Cardiac muscle cell (in vitro differentiated cells and primary cell): ENCODE measurements around the gene RIBC2. TPM values are rescaled to one million over a fixed set of nuclear protein-coding genes. Genes with fewer than 3 reads are reported as not detected.

ENCODE experiments used
- DNase-seq, 2 donors: peaks; one replicate each; pipeline versions ENCODE4 v3.0.0 to v3.0.0-alpha.2; 2010 to 2017; ENCODE audit warnings: low read depth in 1 of 2, low spot score in 1 of 2
- H3K27ac ChIP-seq: fragments of 200-600 bp; sonication (generic); 2 replicates; pipeline ENCODE4 v1.5.1; 2016
- H3K27me3 ChIP-seq: fragments of 200-600 bp; sonication (generic); 2 replicates; pipeline ENCODE4 v1.6.0; 2016; ENCODE audit warnings: control low read depth
- H3K36me3 ChIP-seq: fragments of 200-600 bp; sonication (generic); 2 replicates; pipeline ENCODE4 v1.5.1; 2016; ENCODE audit warnings: control low read depth
- H3K4me1 ChIP-seq: fragments of 200-600 bp; sonication (generic); 2 replicates; pipeline ENCODE4 v1.8.1; 2017; ENCODE audit warnings: low read depth, mild to moderate bottlenecking, mixed run types
- H3K4me3 ChIP-seq: fragments of 200-600 bp; sonication (generic); 2 replicates; pipeline ENCODE4 v1.5.1; 2016; ENCODE audit warnings: mild to moderate bottlenecking
- H3K9me3 ChIP-seq: fragments of 200-600 bp; sonication (generic); 2 replicates; pipeline ENCODE4 v1.5.1; 2017; ENCODE audit warnings: low read depth, mild to moderate bottlenecking, control low read depth
- CTCF ChIP-seq: IDR thresholded peaks from 2 replicates; pipeline ENCODE4 v1.5.1; 2012; ENCODE audit warnings: low read depth, mild to moderate bottlenecking, low read length
- polyA plus RNA-seq: library from polyadenylated mRNA; unstranded; fragments of >200 nt; fragmentation: Nextera tagmentation; extraction: Ambion mirVana; gene quantifications from 2 replicates; pipeline ENCODE4 v1.2.1, GENCODE V29; 2016
- total RNA-seq: library from RNA; depleted of rRNA; stranded (reverse); fragments of >200 nt; gene quantifications from 2 replicates; pipeline ENCODE4 v1.2.3, GENCODE V29; 2016

RIBC2 gene
- total and polyA plus RNA-seq, 2 experiments from 2014 or later = 0.35 to 0.60 TPM

- DNase-seq = no peak
- no peaks in the 10 kb centered on the region for H3K9me3 ChIP-seq
- H3K4me1 ChIP-seq = peaks cover 3% of the 10 kb centered on the region
- no peak overlapping the region for H3K27ac ChIP-seq
- H3K27me3 ChIP-seq = no peaks in the 10 kb centered on the region
- H3K36me3 ChIP-seq = no peaks in the 10 kb centered on the region
- H3K4me3 ChIP-seq = no peak overlapping the region
- no peak for TF ChIP-seq CTCF
Measured at GRCh38 chr22:45477366-45478107, 64.0 kb downstream of the RIBC2 start.

DNA sequence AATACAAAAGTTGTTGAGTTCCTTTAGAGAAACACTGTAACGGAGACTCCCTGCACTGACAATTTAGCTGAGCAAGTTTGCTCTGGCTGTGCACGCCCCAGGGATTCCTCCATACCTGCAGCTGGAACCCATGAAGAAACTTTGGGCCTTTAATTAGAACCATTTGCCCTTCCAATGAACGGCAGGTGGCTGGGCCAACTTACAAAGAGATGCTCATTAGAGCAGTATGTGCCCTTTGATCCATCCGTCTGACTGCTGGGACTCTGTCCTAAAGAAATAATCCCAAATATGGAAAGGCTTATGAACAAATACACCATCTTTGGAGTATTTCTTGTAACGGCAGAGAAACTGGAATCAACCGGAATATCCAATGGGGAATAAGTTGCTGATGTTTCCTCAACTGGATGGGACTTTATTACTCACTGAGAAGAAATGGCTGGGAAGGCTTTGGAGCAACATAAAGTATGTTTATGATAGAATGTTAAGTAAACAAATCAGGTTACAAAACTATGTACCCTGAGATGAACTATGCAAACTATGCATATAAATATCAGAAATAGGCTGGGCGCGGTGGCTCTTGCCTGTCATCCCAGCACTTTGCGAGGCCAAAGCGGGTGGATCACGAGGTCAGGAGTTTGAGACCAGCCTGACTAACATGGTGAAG lies 64.7 kb downstream of the RIBC2 start:
- H3K4me3 ChIP-seq = no peak overlapping the region
- peaks cover 3% of the 10 kb centered on the region for H3K4me1 ChIP-seq
- H3K9me3 ChIP-seq = no peaks in the 10 kb centered on the region
- TF ChIP-seq CTCF = no peak
- H3K36me3 ChIP-seq = no peaks in the 10 kb centered on the region
- DNase-seq = peak in 1 of 2 donors; percentile 30
- H3K27ac ChIP-seq = no peak overlapping the region
- H3K27me3 ChIP-seq = no peaks in the 10 kb centered on the region

DNA sequence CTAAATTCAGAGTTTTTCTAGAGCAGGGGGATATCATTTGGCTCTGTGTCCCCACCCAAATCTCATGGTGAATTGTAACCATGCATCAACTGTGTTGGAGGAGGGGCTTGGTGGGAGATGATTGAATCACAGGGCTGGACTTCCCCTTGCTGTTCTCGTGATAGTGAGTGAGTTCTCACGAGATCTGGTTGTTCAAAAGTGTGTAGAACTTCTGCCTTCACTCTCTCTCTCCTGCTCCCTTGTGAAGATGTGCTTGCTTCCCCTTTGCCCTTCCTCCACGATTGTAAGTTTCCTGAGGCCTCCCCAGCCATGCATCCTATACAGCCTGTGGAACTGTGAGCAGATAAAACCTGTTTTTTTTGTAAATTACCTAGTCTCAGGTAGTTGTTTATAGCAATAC lies 67.2 kb downstream of the RIBC2 start:
- no peak for TF ChIP-seq CTCF
- no peaks in the 10 kb centered on the region for H3K36me3 ChIP-seq
- no peaks in the 10 kb centered on the region for H3K9me3 ChIP-seq
- H3K4me3 ChIP-seq = no peak overlapping the region
- no peaks in the 10 kb centered on the region for H3K27me3 ChIP-seq
- no peak for DNase-seq
- H3K4me1 ChIP-seq = no peaks in the 10 kb centered on the region
- no peak overlapping the region for H3K27ac ChIP-seq

GRCh38 chr22:45481661-45482060 lies 68.2 kb downstream of the RIBC2 start:
- no peak overlapping the region for H3K4me3 ChIP-seq
- DNase-seq = no peak

More at GRCh38 chr22:45481661-45482060, 68.2 kb downstream of the RIBC2 start:
- no peak for TF ChIP-seq CTCF
- no peak overlapping the region for H3K27ac ChIP-seq
- H3K27me3 ChIP-seq = no peaks in the 10 kb centered on the region
- H3K9me3 ChIP-seq = no peaks in the 10 kb centered on the region
- H3K4me1 ChIP-seq = no peaks in the 10 kb centered on the region
- no peaks in the 10 kb centered on the region for H3K36me3 ChIP-seq

Other genes starting within 250 kb of the RIBC2 start
- 57.7 and 66.9 TPM in 2 replicates for gene NUP50, start 249.8 kb upstream of the RIBC2 start, total RNA-seq
- 21.1 and 25.6 TPM in 2 replicates for gene NUP50, start 249.8 kb upstream of the RIBC2 start, polyA plus RNA-seq
- 12.7 and 21.5 TPM in 2 replicates for gene KIAA0930, start 172.8 kb upstream of the RIBC2 start, total RNA-seq
- 11.8 and 18.9 TPM in 2 replicates for gene KIAA0930, start 172.8 kb upstream of the RIBC2 start, polyA plus RNA-seq
- 0.21 TPM in 1 of 2 replicates, not detected in the other for gene UPK3A, start 128.7 kb upstream of the RIBC2 start, total RNA-seq
- 0.45 TPM in 1 of 2 replicates, not detected in the other for gene UPK3A, start 128.7 kb upstream of the RIBC2 start, polyA plus RNA-seq
- 104 and 240 TPM in 2 replicates for gene FAM118A, start 103.8 kb upstream of the RIBC2 start, total RNA-seq
- 227 and 323 TPM in 2 replicates for gene FAM118A, start 103.8 kb upstream of the RIBC2 start, polyA plus RNA-seq
- 0.15 TPM in 1 of 2 replicates, not detected in the other for gene SMC1B, start 94 bp upstream of the RIBC2 start, total RNA-seq
- gene SMC1B, start 94 bp upstream of the RIBC2 start, polyA plus RNA-seq = 0.04 TPM in 1 of 2 replicates, not detected in the other
- 24.2 and 53.8 TPM in 2 replicates for gene FBLN1, start 89.2 kb downstream of the RIBC2 start, total RNA-seq
- gene FBLN1, start 89.2 kb downstream of the RIBC2 start, polyA plus RNA-seq = 55.7 and 116 TPM in 2 replicates